ENCODE results near the gene SHROOM3. TPM values are rescaled to one million over a fixed set of nuclear protein-coding genes. Genes with fewer than 3 reads are reported as not detected.

Gene SHROOM3
- total RNA-seq, 1 experiment from 2014 or later: 27.6 TPM

GRCh38 chr4:76800902-76801301 lies 365.9 kb downstream of the SHROOM3 start:
- Histone ChIP-seq H3K4ac (ENCODE audit: low read depth, low read length) (no peak overlapping the region), H3K79me1 (ENCODE audit: insufficient read depth, low read depth, low read length, poor library complexity, severe bottlenecking) (no peaks in the 10 kb centered on the region), H3K79me2 (ENCODE audit: insufficient read depth, low read length) (no peaks in the 10 kb centered on the region), H2BK15ac (ENCODE audit: low read depth, low read length) (no peak overlapping the region), H3T11ph (ENCODE audit: low read length) (no peak overlapping the region), H3K18ac (ENCODE audit: insufficient read length, low read depth, low read length) (no peak overlapping the region), H3K9ac (ENCODE audit: extremely low read depth, insufficient read length, low read length) (no peak overlapping the region), H4K8ac (replicated peaks; ENCODE audit: insufficient read length, low read depth, low read length) (no peak overlapping the region), H2AK5ac (ENCODE audit: insufficient read length, low read length) (no peak overlapping the region), H4K5ac (ENCODE audit: insufficient read length, low read depth, low read length) (no peak overlapping the region), H2AFZ (ENCODE audit: low read length) (no peak overlapping the region), H3K4me2 (ENCODE audit: insufficient read depth, insufficient read length, low read length) (no peak overlapping the region), H3K9me3 (ENCODE audit: control insufficient read depth, low read depth, low read length) (no peaks in the 10 kb centered on the region), H4K91ac (ENCODE audit: insufficient read length, low read depth, low read length) (no peak overlapping the region), H3K56ac (ENCODE audit: insufficient read length, low read depth, low read length) (no peak overlapping the region), H2BK12ac (ENCODE audit: insufficient read length, low read depth, low read length) (no peak overlapping the region), H3K4me1 (ENCODE audit: insufficient read depth, low read length) (peaks cover 4% of the 10 kb centered on the region; the same call in 1 of the 2 replicates), H3K14ac (ENCODE audit: insufficient read depth, low read length) (no peak overlapping the region), H3K27ac (ENCODE audit: insufficient read length, low read depth, low read length) (no peak overlapping the region), H2BK120ac (ENCODE audit: low read depth, low read length, poor library complexity, severe bottlenecking) (no peak overlapping the region), H3K23me2 (ENCODE audit: insufficient read length, low read depth, low read length, poor library complexity, severe bottlenecking) (peaks cover 7% of the 10 kb centered on the region), H3K23ac (ENCODE audit: insufficient read length, low read depth, low read length) (no peak overlapping the region), H3K27me3 (ENCODE audit: insufficient read depth, low read length) (no peaks in the 10 kb centered on the region), H2BK20ac (ENCODE audit: low read depth, low read length, poor library complexity, severe bottlenecking) (no peak overlapping the region), H4K20me1 (ENCODE audit: control insufficient read depth, insufficient read depth, insufficient read length) (no peaks in the 10 kb centered on the region), H2BK5ac (ENCODE audit: insufficient read length, low read length) (no peak overlapping the region)
- no peak for TF ChIP-seq CTCF (conservative IDR thresholded peaks at IDR 0.05)
- Mint-ChIP-seq H3K4me3 (no peak overlapping the region), H3K27me3 (ENCODE audit: low read depth) (peaks cover 24% of the 10 kb centered on the region), H3K36me3 (ENCODE audit: insufficient read depth in 1 of 3, low read depth in 3 of 3) (no peaks in the 10 kb centered on the region; a peak in 1 of 7 replicates), H3K27ac (no peak overlapping the region), H3K9me3 (no peaks in the 10 kb centered on the region; a peak in 1 of 5 replicates), H3K4me1 (peaks cover 26 to 32% of the 10 kb centered on the region in 2 experiments)
- no CpG with 5 or more reads among the region's 6 CpGs for WGBS (ENCODE audit: extremely low coverage, insufficient read length, low lambda C conversion rate)
- DNase-seq: no peak
